GM19193 (cell line): ENCODE results near the gene SAMD15.

Experiments
- POLR2A ChIP-seq: IDR thresholded peaks from 4 replicates; pipeline ENCODE4 v1.6.1; 2011; ENCODE audit not compliant: insufficient read depth, insufficient read length; ENCODE audit errors: extremely low read depth

The SAMD15 gene

GRCh38 chr14:77421201-77421600, 44.0 kb downstream of the SAMD15 start:
- TF ChIP-seq POLR2A: no peak

- no peak for TF ChIP-seq POLR2A
These were observed 46.2 kb downstream of the SAMD15 start, which contains the start of gene NOXRED1 for GRCh38 chr14:77423423-77423822. Gene NOXRED1, minus strand, starts transcription at chr14:77423523. Its CDS starts 634 bp downstream, at chr14:77422889.

- no peak for TF ChIP-seq POLR2A
These were observed 47.7 kb downstream of the SAMD15 start for GRCh38 chr14:77424862-77425261.

GRCh38 chr14:77426396-77426795, 49.2 kb downstream of the SAMD15 start:
- TF ChIP-seq POLR2A: no peak

GRCh38 chr14:77436042-77436441, 58.9 kb downstream of the SAMD15 start:
- no peak for TF ChIP-seq POLR2A

GRCh38 chr14:77438596-77438995, 61.4 kb downstream of the SAMD15 start:
- no peak for TF ChIP-seq POLR2A

- no peak for TF ChIP-seq POLR2A
These were observed 62.7 kb downstream of the SAMD15 start for GRCh38 chr14:77439861-77440260.
